HL-60 (cell line): ENCODE results near the gene SIGLEC9.

Experiments
- DNase-seq, 2 experiments: peaks; one replicate each; pipeline ENCODE4 v3.0.0-alpha.2; 2010 to 2020; ENCODE audit warnings: low read depth in 1 of 2, low spot score in 1 of 2
- H3K27ac ChIP-seq: fragments of 250-450 bp; sonication (Bioruptor Pico); replicated peaks from 2 replicates; pipeline ENCODE4 v1.5.1; 2020; ENCODE audit warnings: mild to moderate bottlenecking, moderate library complexity
- H3K27me3 ChIP-seq: fragments of 250-450 bp; sonication (Bioruptor Pico); 2 replicates; pipeline ENCODE4 v1.5.1; 2021; ENCODE audit warnings: mild to moderate bottlenecking, moderate library complexity; ENCODE audit not compliant: insufficient read depth, poor library complexity, severe bottlenecking
- H3K4me3 ChIP-seq: replicated peaks from 2 replicates; pipeline ENCODE4 v1.5.1; 2011; ENCODE audit warnings: mild to moderate bottlenecking, control low read depth, low read length; ENCODE audit not compliant: insufficient read depth
- CTCF ChIP-seq: IDR thresholded peaks from one replicate; pipeline ENCODE4 v1.5.1; 2011; ENCODE audit warnings: low read length, control low read depth, inconsistent platforms; ENCODE audit not compliant: insufficient read depth
- GABPA ChIP-seq: IDR thresholded peaks from 2 replicates; pipeline ENCODE4 v1.6.1; 2012; ENCODE audit warnings: low read depth
- POLR2AphosphoS5 ChIP-seq: IDR thresholded peaks from 2 replicates; pipeline ENCODE4 v1.6.1; 2012; ENCODE audit warnings: low read depth
- REST ChIP-seq: IDR thresholded peaks from 2 replicates; pipeline ENCODE4 v1.6.1; 2012; ENCODE audit warnings: low read depth; ENCODE audit not compliant: insufficient replicate concordance
- SPI1 ChIP-seq: IDR thresholded peaks from 2 replicates; pipeline ENCODE4 v1.6.1; 2012; ENCODE audit warnings: low read depth, mild to moderate bottlenecking, borderline replicate concordance

The SIGLEC9 gene

GRCh38 chr19:51103926-51104341, 20.8 kb upstream of the SIGLEC9 start:
- Histone ChIP-seq H3K27me3 (no peaks in the 10 kb centered on the region), H3K4me3 (no peak overlapping the region), H3K27ac (no peak overlapping the region)
- DNase-seq = no peak
- TF ChIP-seq REST (no peak), GABPA (no peak), POLR2AphosphoS5 (no peak), SPI1 (no peak), CTCF (no peak)

- no peaks in the 10 kb centered on the region for H3K27me3 ChIP-seq
- peak overlapping the region; percentile 66 for H3K27ac ChIP-seq
- no peak for DNase-seq
- TF ChIP-seq GABPA (no peak), POLR2AphosphoS5 (no peak), REST (no peak), SPI1 (no peak), CTCF (no peak)
- peak overlapping the region; percentile 88 for H3K4me3 ChIP-seq
Observed at GRCh38 chr19:51107406-51108065, 17.2 kb upstream of the SIGLEC9 start.

GRCh38 chr19:51108066-51108804, 16.5 kb upstream of the SIGLEC9 start, which contains the start of gene CTU1:
Gene CTU1 (minus strand): TSS chr19:51108409. CDS start chr19:51104569, 3,840 bp downstream.
- peak; percentile 99 to 100 for DNase-seq
- H3K27ac ChIP-seq = peak within 1 kb of the TSS; percentile 69
- peak within 1 kb of the TSS; percentile 88 for H3K4me3 ChIP-seq
- TF ChIP-seq REST = no peak
- no peak for TF ChIP-seq CTCF
- peak; percentile 78 for TF ChIP-seq POLR2AphosphoS5
- peak; percentile 71; the same call in 1 of the 2 replicates for TF ChIP-seq SPI1
- peak; percentile 92 for TF ChIP-seq GABPA
- no peaks in the 10 kb centered on the region for H3K27me3 ChIP-seq
